Natural killer cell (primary cell): Measurements from ENCODE around the gene PHF21A. TPM values are rescaled to one million over a fixed set of nuclear protein-coding genes. Genes with fewer than 3 reads are reported as not detected.

Experiments used
- ATAC-seq, 3 donors: fragments of 150-1000 bp in 2 of 3; fragments of 200-7000 bp in 1 of 3; cut with Tn5 transposase; 1 replicate in 1 of 3; 2 replicates in 2 of 3; pipeline ENCODE4 v1.10.0; 2021; ENCODE audit warnings: mild to moderate bottlenecking in 2 of 3, moderate library complexity in 2 of 3
- DNase-seq, 2 donors: peaks; one replicate each; pipeline versions ENCODE4 v3.0.0 to v3.0.0-alpha.2; 2013 to 2021; ENCODE audit warnings: mixed read lengths in 1 of 2
- H3K27ac ChIP-seq: one replicate; pipeline ENCODE4 v1.5.1; 2013; ENCODE audit warnings: mild to moderate bottlenecking, low read length
- H3K27me3 ChIP-seq: one replicate; pipeline ENCODE4 v1.6.1; 2013; ENCODE audit warnings: low read length; ENCODE audit not compliant: control insufficient read depth, insufficient read depth
- H3K36me3 ChIP-seq: one replicate; pipeline ENCODE4 v1.6.1; 2013; ENCODE audit warnings: low read length; ENCODE audit not compliant: control insufficient read depth, insufficient read depth
- H3K4me1 ChIP-seq: one replicate; pipeline ENCODE4 v1.6.1; 2013; ENCODE audit warnings: low read length; ENCODE audit not compliant: control insufficient read depth, insufficient read depth
- H3K4me3 ChIP-seq: one replicate; pipeline ENCODE4 v1.5.1; 2013; ENCODE audit warnings: low read length
- H3K9me3 ChIP-seq: one replicate; pipeline ENCODE4 v1.6.1; 2013; ENCODE audit warnings: low read length; ENCODE audit not compliant: control insufficient read depth, insufficient read depth
- H3K27ac Mint-ChIP-seq, 2 donors: one replicate each; pipeline ENCODE4 v1.8.0; 2022; ENCODE audit warnings: mild to moderate bottlenecking in 2 of 2, mixed read lengths in 2 of 2, moderate library complexity in 1 of 2
- H3K27me3 Mint-ChIP-seq, 2 donors: one replicate each; pipeline ENCODE4 v1.8.0; 2022; ENCODE audit warnings: low read depth in 2 of 2, mixed read lengths in 2 of 2
- H3K36me3 Mint-ChIP-seq: one replicate; pipeline ENCODE4 v1.8.0; 2022; ENCODE audit warnings: mixed read lengths
- H3K4me1 Mint-ChIP-seq, 2 donors: one replicate each; pipeline ENCODE4 v1.8.0; 2022; ENCODE audit warnings: mixed read lengths in 2 of 2
- H3K4me3 Mint-ChIP-seq: one replicate; pipeline ENCODE4 v1.8.0; 2022; ENCODE audit warnings: mild to moderate bottlenecking, moderate library complexity, mixed read lengths
- H3K9me3 Mint-ChIP-seq, 2 donors: one replicate each; pipeline ENCODE4 v1.8.0; 2022; ENCODE audit warnings: mixed read lengths in 2 of 2
- WGBS: methylation state at CpG from one replicate; pipeline ENCODE4 v1.1.7; 2013; ENCODE audit warnings: missing lambda C conversion rate; ENCODE audit not compliant: insufficient coverage; 5-methylcytosine and 5-hydroxymethylcytosine counted together
- intact Hi-C: fragments of 100-400 bp; cut with micrococcal nuclease; formaldehyde crosslinking; loops from one replicate; pipeline ENCODE4 v1.14.2; 2022
- total RNA-seq, 4 donors: library from RNA; stranded (reverse); fragments of 120-200 nt in 1 of 4; gene quantifications; one replicate each; pipeline versions ENCODE4 v1.2.3 to v1.2.4, GENCODE V29; 2013 to 2022
- TF ChIP-seq, protein P1 (sequence below): fragments of 200-600 bp; IDR thresholded peaks from one replicate; pipeline ENCODE4 v1.8.0; 2022; ENCODE audit warnings: antibody characterized with exemption

PHF21A gene
- total RNA-seq, 3 donors from 2014 or later (not counting 1 experiment from before 2014, with no cell fraction given) = 138 to 147 (median 139) TPM

DNA sequence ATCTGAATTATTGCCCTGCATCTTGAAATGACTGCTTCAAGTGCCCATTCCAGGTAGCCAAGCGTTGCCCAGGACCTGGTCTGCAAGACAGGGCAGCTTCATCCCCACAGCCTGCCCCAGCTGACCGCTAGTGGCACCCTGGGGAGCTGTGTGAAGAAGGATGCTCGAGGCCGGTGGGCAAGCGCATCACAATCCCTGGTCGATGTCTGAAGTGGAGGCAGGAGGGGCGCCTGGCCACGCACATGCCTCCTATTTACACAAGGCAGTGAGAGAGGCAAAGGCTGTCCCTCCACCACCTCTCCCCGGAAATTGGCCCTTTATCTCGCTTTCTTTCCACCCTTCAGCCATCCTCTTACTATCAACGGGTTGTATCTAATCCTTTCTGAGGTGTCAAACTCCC, 28.1 kb upstream of the PHF21A start:
- no peak overlapping the region for H3K4me3 Mint-ChIP-seq
- Histone ChIP-seq H3K4me1 (no peaks in the 10 kb centered on the region), H3K9me3 (no peaks in the 10 kb centered on the region), H3K4me3 (no peak overlapping the region), H3K36me3 (no peaks in the 10 kb centered on the region), H3K27me3 (peaks cover 2% of the 10 kb centered on the region), H3K27ac (no peak overlapping the region)
- DNase-seq (no peak), ATAC-seq (no peak)
- H3K27ac Mint-ChIP-seq = no peak overlapping the region
- 57% methylated on average over 10 of the region's 11 CpGs for WGBS
- no peaks in the 10 kb centered on the region for H3K4me1 Mint-ChIP-seq
- H3K36me3 Mint-ChIP-seq = no peaks in the 10 kb centered on the region
- H3K9me3 Mint-ChIP-seq = no peaks in the 10 kb centered on the region
- H3K27me3 Mint-ChIP-seq = peaks cover 12 to 15% of the 10 kb centered on the region in 2 donors
- intact Hi-C loops = no loop called here
- TF ChIP-seq, protein P1, sequence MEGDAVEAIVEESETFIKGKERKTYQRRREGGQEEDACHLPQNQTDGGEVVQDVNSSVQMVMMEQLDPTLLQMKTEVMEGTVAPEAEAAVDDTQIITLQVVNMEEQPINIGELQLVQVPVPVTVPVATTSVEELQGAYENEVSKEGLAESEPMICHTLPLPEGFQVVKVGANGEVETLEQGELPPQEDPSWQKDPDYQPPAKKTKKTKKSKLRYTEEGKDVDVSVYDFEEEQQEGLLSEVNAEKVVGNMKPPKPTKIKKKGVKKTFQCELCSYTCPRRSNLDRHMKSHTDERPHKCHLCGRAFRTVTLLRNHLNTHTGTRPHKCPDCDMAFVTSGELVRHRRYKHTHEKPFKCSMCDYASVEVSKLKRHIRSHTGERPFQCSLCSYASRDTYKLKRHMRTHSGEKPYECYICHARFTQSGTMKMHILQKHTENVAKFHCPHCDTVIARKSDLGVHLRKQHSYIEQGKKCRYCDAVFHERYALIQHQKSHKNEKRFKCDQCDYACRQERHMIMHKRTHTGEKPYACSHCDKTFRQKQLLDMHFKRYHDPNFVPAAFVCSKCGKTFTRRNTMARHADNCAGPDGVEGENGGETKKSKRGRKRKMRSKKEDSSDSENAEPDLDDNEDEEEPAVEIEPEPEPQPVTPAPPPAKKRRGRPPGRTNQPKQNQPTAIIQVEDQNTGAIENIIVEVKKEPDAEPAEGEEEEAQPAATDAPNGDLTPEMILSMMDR = no peak

DNA sequence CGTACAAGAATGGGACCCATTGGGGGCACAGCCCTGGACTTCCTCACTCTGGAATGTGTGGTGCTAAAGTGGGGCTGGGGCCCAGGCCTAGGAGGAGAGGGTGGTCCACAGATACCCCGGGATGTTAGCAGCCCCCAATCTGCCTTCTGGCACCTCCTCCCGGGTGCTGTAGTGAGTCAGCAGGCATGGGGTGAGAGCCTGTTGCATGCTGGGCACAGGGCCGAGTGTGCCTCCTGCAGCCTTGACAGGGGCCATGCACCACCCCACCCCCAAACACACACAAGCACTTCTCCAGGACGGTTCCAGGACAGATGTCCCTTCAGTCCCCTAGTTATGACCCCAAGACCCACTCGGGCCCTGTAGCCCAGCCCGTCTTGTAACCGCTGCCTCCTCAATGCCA, 23.5 kb upstream of the PHF21A start:
- H3K36me3 Mint-ChIP-seq = no peaks in the 10 kb centered on the region

DNA sequence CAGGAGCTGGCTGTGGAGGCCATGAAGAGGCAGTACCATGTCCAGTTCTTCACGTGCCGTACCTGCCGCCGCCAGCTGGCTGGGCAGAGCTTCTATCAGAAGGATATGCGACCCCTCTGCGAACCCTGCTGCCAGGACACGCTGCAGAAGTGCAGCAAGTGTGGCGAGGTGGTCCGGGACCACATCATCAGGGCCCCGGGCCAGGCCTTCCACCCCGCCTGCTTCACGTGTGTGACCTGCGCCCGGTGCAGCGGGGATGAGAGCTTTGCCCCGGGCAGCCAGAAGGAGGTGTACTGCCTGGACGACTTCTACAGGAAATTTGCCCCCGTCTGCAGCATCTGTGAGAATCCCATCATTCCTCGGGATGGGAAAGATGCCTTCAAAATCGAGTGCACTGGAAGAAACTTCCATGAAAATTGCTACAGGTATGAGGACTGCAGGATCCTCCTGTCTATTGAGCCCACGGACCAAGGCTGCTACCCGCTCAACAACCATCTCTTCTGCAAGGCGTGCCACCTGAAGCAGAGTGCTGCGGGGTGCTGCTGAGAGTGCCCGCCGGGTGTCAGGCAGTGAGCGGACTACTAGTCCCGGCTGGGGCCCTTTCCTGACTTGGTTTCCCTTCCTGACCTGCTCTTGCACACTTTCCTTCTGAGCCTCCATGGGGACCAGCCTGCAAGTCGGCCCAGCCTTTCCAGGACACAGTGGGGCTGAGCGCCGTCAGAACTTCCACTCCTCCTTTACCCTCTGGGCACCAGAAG, 22.0 kb upstream of the PHF21A start:
- peaks cover 12 to 14% of the 10 kb centered on the region in 2 donors for H3K27me3 Mint-ChIP-seq
- TF ChIP-seq, protein P1 = no peak
- no peak overlapping the region for H3K4me3 Mint-ChIP-seq
- no peaks in the 10 kb centered on the region for H3K36me3 Mint-ChIP-seq
- no peak for ATAC-seq
- no peaks in the 10 kb centered on the region for H3K9me3 Mint-ChIP-seq
- H3K27ac ChIP-seq = no peak overlapping the region
- no peaks in the 10 kb centered on the region for H3K27me3 ChIP-seq
- no peaks in the 10 kb centered on the region for H3K36me3 ChIP-seq
- no peak overlapping the region for H3K4me3 ChIP-seq
- no peaks in the 10 kb centered on the region for H3K9me3 ChIP-seq
- no peaks in the 10 kb centered on the region for H3K4me1 Mint-ChIP-seq
- H3K27ac Mint-ChIP-seq = no peak overlapping the region
- no peak for DNase-seq
- intact Hi-C loops = no loop called here
- H3K4me1 ChIP-seq = no peaks in the 10 kb centered on the region
- 92% methylated on average over 31 of the region's 31 CpGs for WGBS

More for the DNA sequence above, 23.5 kb upstream of the PHF21A start:
- Histone ChIP-seq H3K27me3 (peaks cover 2% of the 10 kb centered on the region), H3K4me1 (no peaks in the 10 kb centered on the region), H3K4me3 (no peak overlapping the region), H3K27ac (no peak overlapping the region), H3K36me3 (no peaks in the 10 kb centered on the region), H3K9me3 (no peaks in the 10 kb centered on the region)
- Mint-ChIP-seq H3K9me3 (no peaks in the 10 kb centered on the region), H3K27ac (no peak overlapping the region), H3K27me3 (peaks cover 8 to 12% of the 10 kb centered on the region in 2 donors), H3K4me3 (no peak overlapping the region), H3K4me1 (no peaks in the 10 kb centered on the region)
- no peak for DNase-seq
- no peak for ATAC-seq
- TF ChIP-seq, protein P1 = no peak
- 83% methylated on average over 8 of the region's 8 CpGs for WGBS
- intact Hi-C loops = no loop called here

DNA sequence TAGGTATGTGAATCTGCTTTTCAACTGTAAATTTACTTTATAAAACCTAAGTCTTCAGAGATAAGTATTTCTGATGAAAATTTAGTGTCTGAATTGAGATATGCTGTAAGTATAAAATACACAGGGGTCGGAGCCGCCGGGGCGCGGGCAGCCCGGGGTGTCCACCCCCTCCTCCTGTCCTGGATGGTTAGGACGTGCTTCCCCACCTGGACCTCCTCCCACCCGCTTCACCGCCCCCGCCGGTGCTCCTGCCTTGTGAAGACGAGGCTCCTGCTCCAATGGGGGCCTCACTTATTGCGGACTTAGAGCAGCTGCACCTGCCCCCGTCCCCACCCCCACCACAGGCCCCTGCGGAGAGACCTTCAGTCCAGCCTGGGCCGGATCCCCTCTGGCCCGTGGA, 21.3 kb upstream of the PHF21A start:
- no peak overlapping the region for H3K27ac Mint-ChIP-seq
- no peaks in the 10 kb centered on the region for H3K4me1 Mint-ChIP-seq
- Histone ChIP-seq H3K4me3 (no peak overlapping the region), H3K36me3 (no peaks in the 10 kb centered on the region), H3K4me1 (no peaks in the 10 kb centered on the region), H3K27ac (no peak overlapping the region), H3K9me3 (no peaks in the 10 kb centered on the region), H3K27me3 (no peaks in the 10 kb centered on the region)
- WGBS = 93% methylated on average over 17 of the region's 17 CpGs
- no peaks in the 10 kb centered on the region for H3K9me3 Mint-ChIP-seq
- DNase-seq (no peak), ATAC-seq (no peak)
- peaks cover 14 to 17% of the 10 kb centered on the region in 2 donors for H3K27me3 Mint-ChIP-seq
- intact Hi-C loops = no loop called here
- H3K4me3 Mint-ChIP-seq = no peak overlapping the region
- TF ChIP-seq, protein P1 = no peak
- no peaks in the 10 kb centered on the region for H3K36me3 Mint-ChIP-seq
